Fibroblast of skin of right quadriceps (primary cell): ENCODE data around the gene CFAP92.

Experiments
- DNase-seq: peaks from one replicate; pipeline ENCODE4 v3.0.0-alpha.2; 2013

Gene CFAP92

DNA sequence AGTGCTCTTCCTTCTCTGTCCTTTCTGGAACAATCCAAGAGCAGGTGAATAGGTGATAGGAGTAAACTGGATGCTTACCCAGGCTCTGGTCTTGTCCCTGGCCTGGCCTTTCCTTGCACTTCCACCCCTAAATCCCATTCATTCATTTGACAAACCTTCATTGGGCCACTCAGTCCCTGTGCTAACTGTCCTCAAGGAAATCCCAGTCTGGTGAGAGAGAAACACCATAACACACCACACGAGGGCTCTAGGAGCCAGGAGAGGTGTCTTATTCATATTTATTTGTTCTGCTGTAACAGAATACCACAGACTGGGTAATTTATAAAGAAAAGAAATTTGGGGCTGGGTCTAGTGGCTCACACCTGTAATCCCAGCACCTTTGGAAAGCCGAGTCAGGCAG, 30.0 kb upstream of the CFAP92 start:
- no peak for DNase-seq

- DNase-seq = no peak
Observed at GRCh38 chr3:129023008-129023358, 29.1 kb upstream of the CFAP92 start.

- no peak for DNase-seq
Observed at GRCh38 chr3:129022114-129023007, 28.5 kb upstream of the CFAP92 start.

GRCh38 chr3:129021140-129021551, 27.3 kb upstream of the CFAP92 start:
- no peak for DNase-seq

GRCh38 chr3:129020691-129021090, 26.8 kb upstream of the CFAP92 start:
- DNase-seq = no peak

DNA sequence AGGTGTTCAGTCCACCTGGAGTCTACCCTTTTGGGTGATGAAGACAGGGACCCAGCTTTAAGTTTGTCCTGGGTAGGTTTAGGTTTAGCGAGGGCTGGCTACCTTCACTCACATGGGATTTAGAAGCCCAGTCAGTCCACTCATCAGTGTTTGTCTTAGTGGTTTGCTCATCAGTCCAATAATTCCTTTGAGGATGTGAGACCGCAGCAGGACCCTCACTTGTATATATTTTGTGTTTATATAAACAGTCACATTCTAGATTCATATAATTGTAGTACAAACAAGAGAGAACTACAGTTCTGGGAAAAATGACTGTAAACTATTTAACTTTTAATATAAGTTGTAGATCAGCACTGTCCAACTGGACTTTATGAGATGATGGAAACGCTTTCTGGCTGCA, 25.4 kb upstream of the CFAP92 start:
- no peak for DNase-seq

GRCh38 chr3:129018751-129019150, 24.9 kb upstream of the CFAP92 start:
- no peak for DNase-seq

DNA sequence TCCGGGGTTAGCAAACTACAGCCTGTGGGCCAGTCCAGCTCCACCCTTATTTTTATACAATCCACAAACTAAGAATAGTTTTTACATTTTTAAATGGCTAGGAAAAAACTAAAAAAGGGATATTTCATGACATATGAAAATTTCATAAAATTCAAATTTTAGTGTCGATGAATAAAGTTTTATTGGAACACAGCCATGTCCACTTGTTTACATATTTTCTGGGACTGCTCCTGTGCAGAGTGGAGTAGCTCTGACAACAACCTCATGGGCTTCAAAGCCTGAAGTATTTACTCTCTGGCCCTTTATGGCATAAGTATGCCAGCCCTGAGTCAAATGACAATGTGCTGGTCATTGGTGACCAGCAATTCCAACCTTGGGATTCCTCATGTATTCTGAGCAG, 24.4 kb upstream of the CFAP92 start:
- DNase-seq = no peak

DNA sequence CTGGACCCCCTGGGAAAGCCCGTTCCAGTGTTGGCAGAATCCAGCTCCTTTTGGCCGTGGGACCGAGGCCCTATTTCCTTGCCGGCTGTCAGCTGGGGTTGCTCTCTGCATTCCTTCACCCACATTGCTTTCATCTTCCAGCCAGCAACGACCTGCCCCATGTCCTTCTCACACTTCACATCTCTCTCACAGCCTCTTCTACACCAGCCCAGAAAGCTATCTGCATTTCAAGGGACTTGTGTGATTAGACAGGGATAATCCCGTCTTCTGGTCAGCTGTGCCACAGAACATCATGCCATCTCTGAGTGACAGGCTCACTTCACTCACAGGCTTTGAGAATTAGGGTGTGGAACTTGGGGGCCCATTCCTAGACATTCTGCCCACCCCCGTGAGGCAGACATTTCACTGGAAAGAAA, 23.6 kb upstream of the CFAP92 start:
- no peak for DNase-seq

- DNase-seq = no peak
Observed at GRCh38 chr3:129016720-129017483, 23.0 kb upstream of the CFAP92 start.

DNA sequence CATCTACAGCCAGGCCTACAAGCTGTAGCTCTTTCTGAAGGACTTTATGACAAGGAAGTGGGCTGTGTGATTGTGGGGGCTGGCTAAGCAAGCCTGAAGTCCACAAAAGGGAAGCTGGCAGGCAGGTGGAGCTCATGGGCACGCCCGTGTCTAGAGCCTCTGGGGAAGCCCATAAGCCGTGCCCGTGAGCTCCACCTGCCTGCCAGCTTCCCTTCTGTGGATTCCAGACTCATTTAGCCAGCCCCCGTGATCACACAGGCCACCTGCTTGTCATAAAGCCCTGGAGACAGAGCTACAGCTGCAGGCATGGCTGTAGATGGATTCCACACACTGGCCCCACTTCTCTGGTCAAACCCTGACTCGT, 22.5 kb upstream of the CFAP92 start:
- DNase-seq = no peak

- DNase-seq = no peak
Observed at GRCh38 chr3:129015388-129016105, 21.7 kb upstream of the CFAP92 start.

GRCh38 chr3:129014793-129015345, 21.0 kb upstream of the CFAP92 start:
- DNase-seq = no peak

GRCh38 chr3:129014148-129014547, 20.3 kb upstream of the CFAP92 start:
- no peak for DNase-seq

DNA sequence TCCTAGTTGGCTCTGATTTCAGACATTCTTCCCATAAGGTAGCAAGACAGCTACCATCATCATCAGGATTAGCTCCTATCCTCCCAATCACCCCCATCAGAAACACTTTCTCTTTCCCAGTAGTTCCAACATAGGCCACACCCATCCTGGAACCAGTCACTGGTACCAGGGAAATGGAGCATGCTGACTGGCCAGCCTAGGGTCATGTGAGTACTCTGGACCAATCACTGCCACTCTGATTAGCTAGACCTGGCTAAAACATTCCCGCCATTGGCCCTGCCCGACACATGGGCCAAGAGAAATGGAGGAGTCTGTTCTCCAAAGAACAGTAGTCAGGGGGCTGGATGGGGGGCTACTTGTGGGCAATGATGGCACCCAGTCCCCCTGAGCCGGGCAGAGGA, 19.6 kb upstream of the CFAP92 start:
- no peak for DNase-seq

DNA sequence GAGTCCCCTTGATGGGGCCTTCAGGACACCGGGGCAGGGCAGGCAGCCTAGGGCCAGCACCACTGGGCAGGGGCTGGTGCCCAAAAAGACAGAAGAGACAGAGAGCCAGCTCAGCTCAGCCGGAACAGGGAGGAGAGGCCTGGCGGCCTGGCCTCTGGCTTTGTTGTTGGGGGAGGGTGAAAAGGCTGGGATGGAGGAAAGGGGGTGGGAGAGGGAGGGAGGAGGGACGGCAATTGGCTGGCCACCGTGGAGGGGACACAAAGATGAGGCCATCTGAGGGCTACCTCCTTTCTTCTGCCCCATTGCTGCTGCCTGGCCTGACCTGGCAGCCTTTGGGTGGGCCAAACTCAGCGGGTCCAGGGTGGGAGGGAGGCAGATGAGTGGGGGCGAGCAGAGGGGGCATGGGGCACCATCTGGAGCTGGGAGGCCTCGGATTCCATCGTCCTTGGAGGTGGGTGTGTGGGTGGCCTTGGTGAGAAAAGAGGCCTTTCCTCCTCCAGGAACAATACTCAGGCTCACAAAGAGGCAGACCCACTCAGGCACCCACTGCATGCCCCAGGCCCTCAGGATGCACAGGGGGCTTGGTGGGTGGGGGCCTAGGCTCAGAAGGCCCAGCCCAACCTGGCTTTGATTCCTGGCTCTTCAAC, 16.6 kb upstream of the CFAP92 start:
- DNase-seq = no peak

GRCh38 chr3:129009266-129009665, 15.4 kb upstream of the CFAP92 start:
- no peak for DNase-seq

DNA sequence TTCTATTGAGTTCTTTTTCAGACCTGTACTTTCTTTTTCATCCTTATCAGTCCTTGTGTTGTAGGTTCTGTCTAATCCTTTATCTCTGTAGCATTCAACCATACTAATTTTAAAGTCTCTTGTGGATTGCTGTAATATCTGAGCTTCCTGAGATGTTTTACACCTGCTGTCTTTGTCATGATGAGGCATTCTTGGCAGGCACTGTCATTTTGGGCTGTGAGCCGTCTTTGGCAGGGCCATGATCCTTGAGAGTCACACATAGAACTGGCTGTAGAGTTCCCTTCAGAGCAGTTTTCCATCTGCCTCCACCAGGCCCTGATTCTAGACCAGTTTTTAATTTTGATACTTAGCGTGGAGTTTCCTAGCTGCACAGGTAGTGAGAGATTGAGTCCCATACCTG, 13.9 kb upstream of the CFAP92 start:
- DNase-seq = no peak

DNA sequence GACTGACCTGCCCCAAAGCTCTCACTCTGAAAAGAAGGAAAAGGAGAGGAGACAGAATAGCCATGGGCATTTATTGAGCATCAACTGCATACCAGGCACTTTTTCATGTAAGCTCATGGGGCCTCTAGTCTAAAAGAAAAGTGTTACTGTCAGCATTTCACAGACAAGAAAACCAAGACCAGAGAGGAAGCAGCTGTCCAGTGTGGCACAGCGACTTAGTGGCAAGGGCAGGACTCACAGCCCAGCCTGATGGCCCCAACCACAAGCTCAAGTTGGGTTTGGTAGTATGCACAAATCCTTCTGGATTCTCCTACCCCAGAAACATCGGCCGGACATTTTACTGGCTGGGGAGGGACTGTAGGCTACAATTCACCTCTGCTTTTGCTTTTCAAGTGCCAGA, 13.0 kb upstream of the CFAP92 start:
- no peak for DNase-seq

GRCh38 chr3:129005526-129006303, 11.8 kb upstream of the CFAP92 start:
- DNase-seq = no peak

GRCh38 chr3:129004639-129005295, 10.9 kb upstream of the CFAP92 start:
- DNase-seq = no peak
